Measurements from ENCODE around the gene MYO7B. TPM values are rescaled to one million over a fixed set of nuclear protein-coding genes. Genes with fewer than 3 reads are reported as not detected.

MYO7B gene
- total RNA-seq, 1 donor from 2014 or later = 0.28 TPM

DNA sequence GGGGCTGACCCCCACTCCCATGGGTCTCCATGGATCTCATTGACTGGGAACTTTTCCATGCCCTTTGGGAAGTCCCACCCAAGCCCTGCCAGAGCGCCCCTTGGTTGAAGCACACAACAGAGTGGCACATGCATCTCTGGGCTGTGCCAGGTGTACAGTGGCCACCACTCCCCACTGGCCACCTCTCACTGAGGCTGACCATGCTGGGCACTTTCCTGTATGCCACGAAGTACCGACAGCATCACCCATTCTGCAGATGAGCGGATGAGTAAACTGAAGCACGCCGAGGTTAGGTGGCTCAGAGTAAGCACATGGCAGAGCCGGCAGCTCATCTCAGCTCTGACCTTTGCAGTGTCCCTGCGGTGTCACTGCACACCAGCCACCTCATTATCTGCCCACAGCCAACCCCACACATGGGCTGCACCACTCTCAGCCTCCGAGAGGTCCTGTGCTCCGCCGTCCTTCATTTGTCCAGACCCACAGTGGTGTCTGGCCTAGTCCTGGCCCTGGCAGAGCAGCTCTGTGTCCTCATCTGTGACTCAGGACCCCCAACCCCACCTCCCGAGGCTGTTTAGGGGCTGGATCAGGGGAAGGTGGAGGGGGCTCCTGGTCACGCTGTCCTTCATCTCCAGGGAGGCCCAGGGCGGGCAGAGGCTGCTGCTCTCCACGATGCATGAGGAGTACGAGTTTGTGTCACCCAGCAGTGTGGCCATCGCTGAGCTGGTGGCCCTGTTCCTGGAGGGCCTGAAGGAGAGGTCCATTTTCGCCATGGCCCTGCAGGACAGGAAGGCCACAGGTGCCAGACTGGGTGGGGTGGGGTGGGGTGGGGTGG lies 92.5 kb downstream of the MYO7B start:
- DNase-seq (ENCODE audit: low read depth, low spot score) = no peak

GRCh38 chr2:127628767-127629614 lies 93.5 kb downstream of the MYO7B start:
- no peak for DNase-seq (ENCODE audit: low read depth, low spot score)
- H3K27me3 Mint-ChIP-seq (ENCODE audit: low read depth) = no peaks in the 10 kb centered on the region
- peak overlapping the region; percentile 81 for H3K27ac Mint-ChIP-seq (ENCODE audit: unreplicated experiment)
- TF ChIP-seq, protein P1, sequence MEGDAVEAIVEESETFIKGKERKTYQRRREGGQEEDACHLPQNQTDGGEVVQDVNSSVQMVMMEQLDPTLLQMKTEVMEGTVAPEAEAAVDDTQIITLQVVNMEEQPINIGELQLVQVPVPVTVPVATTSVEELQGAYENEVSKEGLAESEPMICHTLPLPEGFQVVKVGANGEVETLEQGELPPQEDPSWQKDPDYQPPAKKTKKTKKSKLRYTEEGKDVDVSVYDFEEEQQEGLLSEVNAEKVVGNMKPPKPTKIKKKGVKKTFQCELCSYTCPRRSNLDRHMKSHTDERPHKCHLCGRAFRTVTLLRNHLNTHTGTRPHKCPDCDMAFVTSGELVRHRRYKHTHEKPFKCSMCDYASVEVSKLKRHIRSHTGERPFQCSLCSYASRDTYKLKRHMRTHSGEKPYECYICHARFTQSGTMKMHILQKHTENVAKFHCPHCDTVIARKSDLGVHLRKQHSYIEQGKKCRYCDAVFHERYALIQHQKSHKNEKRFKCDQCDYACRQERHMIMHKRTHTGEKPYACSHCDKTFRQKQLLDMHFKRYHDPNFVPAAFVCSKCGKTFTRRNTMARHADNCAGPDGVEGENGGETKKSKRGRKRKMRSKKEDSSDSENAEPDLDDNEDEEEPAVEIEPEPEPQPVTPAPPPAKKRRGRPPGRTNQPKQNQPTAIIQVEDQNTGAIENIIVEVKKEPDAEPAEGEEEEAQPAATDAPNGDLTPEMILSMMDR (conservative IDR thresholded peaks at IDR 0.05) = no peak
- no peaks in the 10 kb centered on the region for H3K36me3 Mint-ChIP-seq (ENCODE audit: low read depth)
- no peaks in the 10 kb centered on the region for H3K9me3 Mint-ChIP-seq
- no peak overlapping the region for H3K4me3 Mint-ChIP-seq
- peaks cover 5% of the 10 kb centered on the region for H3K4me1 Mint-ChIP-seq

More for the DNA sequence above, 92.5 kb downstream of the MYO7B start:
- H3K4me3 Mint-ChIP-seq = no peak overlapping the region
- H3K36me3 Mint-ChIP-seq (ENCODE audit: low read depth) = no peaks in the 10 kb centered on the region
- H3K27ac Mint-ChIP-seq (ENCODE audit: unreplicated experiment) = no peak overlapping the region
- no peaks in the 10 kb centered on the region for H3K4me1 Mint-ChIP-seq
- H3K9me3 Mint-ChIP-seq = no peaks in the 10 kb centered on the region
- H3K27me3 Mint-ChIP-seq (ENCODE audit: low read depth) = no peaks in the 10 kb centered on the region
- TF ChIP-seq, protein P1 (conservative IDR thresholded peaks at IDR 0.05) = no peak

DNA sequence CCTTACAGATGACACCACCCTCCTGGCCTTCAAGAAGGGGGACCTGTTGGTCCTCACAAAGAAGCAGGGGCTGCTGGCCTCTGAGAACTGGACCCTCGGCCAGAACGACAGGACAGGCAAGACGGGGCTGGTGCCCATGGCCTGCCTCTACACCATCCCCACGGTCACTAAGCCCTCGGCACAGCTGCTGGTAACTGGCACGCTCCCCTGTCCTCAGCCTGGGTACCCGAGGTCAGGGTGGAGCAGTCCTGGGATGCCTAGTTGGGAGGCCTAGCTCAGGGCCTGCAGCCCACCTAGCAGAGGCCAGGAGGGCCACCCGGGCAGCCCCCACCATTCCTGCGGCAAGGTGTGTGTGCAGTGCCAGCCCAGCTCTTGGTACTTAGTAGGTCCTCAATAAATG lies 94.2 kb downstream of the MYO7B start:
- Mint-ChIP-seq H3K36me3 (ENCODE audit: low read depth) (no peaks in the 10 kb centered on the region), H3K27me3 (ENCODE audit: low read depth) (no peaks in the 10 kb centered on the region), H3K4me1 (peaks cover 5% of the 10 kb centered on the region), H3K27ac (ENCODE audit: unreplicated experiment) (no peak overlapping the region), H3K9me3 (no peaks in the 10 kb centered on the region), H3K4me3 (no peak overlapping the region)
- TF ChIP-seq, protein P1 (conservative IDR thresholded peaks at IDR 0.05) = no peak
- no peak for DNase-seq (ENCODE audit: low read depth, low spot score)

GRCh38 chr2:127630096-127630863 lies 94.8 kb downstream of the MYO7B start:
- no peaks in the 10 kb centered on the region for H3K27me3 Mint-ChIP-seq (ENCODE audit: low read depth)

More at GRCh38 chr2:127630096-127630863, 94.8 kb downstream of the MYO7B start:
- Mint-ChIP-seq H3K9me3 (no peaks in the 10 kb centered on the region), H3K4me3 (no peak overlapping the region), H3K4me1 (peaks cover 5% of the 10 kb centered on the region), H3K36me3 (ENCODE audit: low read depth) (no peaks in the 10 kb centered on the region), H3K27ac (ENCODE audit: unreplicated experiment) (peak overlapping the region; percentile 13)
- no peak for DNase-seq (ENCODE audit: low read depth, low spot score)
- TF ChIP-seq, protein P1 (conservative IDR thresholded peaks at IDR 0.05) = no peak
